Gastroesophageal sphincter (tissue), 3 donors: ENCODE results near the gene WDR64.

Experiments used
- CTCF ChIP-seq, 4 experiments: fragments of 200-600 bp in 2 of 4; fragments of 450-650 bp in 2 of 4; sonication (generic) in 1 of 4; IDR thresholded peaks; one replicate each; pipeline ENCODE4 v1.5.1; 2017 to 2019; ENCODE audit warnings: antibody characterized with exemption in 4 of 4, mild to moderate bottlenecking in 2 of 4, moderate library complexity in 2 of 4
- POLR2AphosphoS5 ChIP-seq: sonication (generic); formaldehyde crosslinking; IDR thresholded peaks from one replicate; pipeline ENCODE4 v1.6.1; 2017; ENCODE audit warnings: antibody characterized with exemption

DNA sequence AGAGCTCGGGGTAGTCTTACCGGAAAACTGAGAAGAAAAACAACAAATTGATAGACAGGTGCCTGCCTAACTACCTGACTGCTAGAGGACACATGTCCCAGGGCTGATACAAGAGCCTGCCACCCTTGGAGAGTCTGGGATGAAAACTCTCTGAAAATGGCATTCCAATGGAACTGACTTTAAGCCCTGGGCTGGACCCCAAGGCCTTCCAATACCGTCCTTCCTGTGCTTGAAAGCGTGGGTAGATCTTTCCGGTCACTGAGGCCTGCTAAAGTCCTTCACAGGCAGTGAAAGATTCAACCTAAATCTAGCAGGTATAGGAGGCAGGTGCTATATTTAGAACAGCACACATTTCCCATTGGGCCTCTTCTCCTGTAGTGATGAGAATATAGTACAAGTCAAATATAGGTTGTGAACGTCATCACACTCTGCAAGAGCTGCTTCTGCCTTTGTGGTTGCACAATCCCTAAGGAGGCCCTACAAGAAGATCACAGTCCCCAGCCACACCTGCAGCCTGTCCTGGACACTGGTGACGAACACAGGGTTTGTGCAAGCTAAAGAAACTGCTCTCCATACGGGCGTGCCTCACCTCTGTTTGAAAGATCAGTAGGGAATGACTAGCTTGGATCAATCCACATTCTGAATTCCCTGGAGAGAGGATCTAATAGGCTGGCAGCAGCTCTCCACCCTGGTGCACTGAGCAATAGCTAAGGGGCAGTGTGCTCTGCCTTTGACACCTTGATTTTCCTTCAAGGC is 11.0 kb upstream of the WDR64 start:
- no peak for TF ChIP-seq CTCF (IDR thresholded peaks at IDR 0.05)
- no peak for TF ChIP-seq POLR2AphosphoS5
